ENCODE results near the gene PLPP7.
"Not testable (repeated sequence)": the region's sequence is repeated elsewhere in the genome, so short reads cannot be mapped to it uniquely, and the experiment has no call there.

Gene PLPP7

GRCh38 chr9:131260751-131261452, 28.6 kb upstream of the PLPP7 start:
- no peak for TF ChIP-seq CTCF (IDR thresholded peaks at IDR 0.05; ENCODE audit: low read depth, low read length, missing control alignments)
- no peak overlapping the region for H3K4me3 ChIP-seq (ENCODE audit: low read depth, low read length)
- no peak for DNase-seq (ENCODE audit: low read depth)

- H3K4me3 ChIP-seq (ENCODE audit: low read depth, low read length) = no peak overlapping the region
- DNase-seq (ENCODE audit: low read depth) = no peak
- TF ChIP-seq CTCF (IDR thresholded peaks at IDR 0.05; ENCODE audit: low read depth, low read length, missing control alignments) = no peak
These were observed 27.0 kb upstream of the PLPP7 start for GRCh38 chr9:131262327-131263032.

- DNase-seq (ENCODE audit: low read depth); H3K4me3 ChIP-seq (ENCODE audit: low read depth, low read length): not testable (repeated sequence)
These were observed 26.5 kb upstream of the PLPP7 start for GRCh38 chr9:131263033-131263343.

- TF ChIP-seq CTCF (IDR thresholded peaks at IDR 0.05; ENCODE audit: low read depth, low read length, missing control alignments) = no peak
- no peak for DNase-seq (ENCODE audit: low read depth)
- no peak overlapping the region for H3K4me3 ChIP-seq (ENCODE audit: low read depth, low read length)
These were observed 25.8 kb upstream of the PLPP7 start for GRCh38 chr9:131263701-131264100.

GRCh38 chr9:131264231-131264630, 25.3 kb upstream of the PLPP7 start:
- DNase-seq (ENCODE audit: low read depth) = no peak
- no peak overlapping the region for H3K4me3 ChIP-seq (ENCODE audit: low read depth, low read length)
- no peak for TF ChIP-seq CTCF (IDR thresholded peaks at IDR 0.05; ENCODE audit: low read depth, low read length, missing control alignments)

GRCh38 chr9:131266266-131267229, 23.0 kb upstream of the PLPP7 start:
- no peak for DNase-seq (ENCODE audit: low read depth)
- H3K4me3 ChIP-seq (ENCODE audit: low read depth, low read length) = no peak overlapping the region
- TF ChIP-seq CTCF (IDR thresholded peaks at IDR 0.05; ENCODE audit: low read depth, low read length, missing control alignments) = no peak

All from GM12864 (cell line).